ENCODE data around the gene TMBIM1.

The TMBIM1 gene

DNA sequence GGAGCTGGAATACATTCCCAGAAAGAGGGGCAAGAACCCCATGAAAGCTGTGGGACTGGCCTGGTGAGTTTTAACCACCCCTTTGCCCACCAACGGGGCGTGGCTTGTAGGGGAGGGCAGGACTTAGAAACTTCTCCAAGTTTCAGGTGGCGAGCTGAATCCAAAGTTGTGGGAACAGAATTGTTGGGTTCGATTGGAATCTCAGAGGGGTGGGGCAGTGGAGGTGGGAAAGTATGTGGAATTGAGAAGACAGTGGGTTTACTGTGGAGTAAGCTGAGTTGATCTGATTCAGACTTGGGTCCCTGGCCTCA lies 20.9 kb downstream of the TMBIM1 start:
- no peak for FAIRE-seq

DNA sequence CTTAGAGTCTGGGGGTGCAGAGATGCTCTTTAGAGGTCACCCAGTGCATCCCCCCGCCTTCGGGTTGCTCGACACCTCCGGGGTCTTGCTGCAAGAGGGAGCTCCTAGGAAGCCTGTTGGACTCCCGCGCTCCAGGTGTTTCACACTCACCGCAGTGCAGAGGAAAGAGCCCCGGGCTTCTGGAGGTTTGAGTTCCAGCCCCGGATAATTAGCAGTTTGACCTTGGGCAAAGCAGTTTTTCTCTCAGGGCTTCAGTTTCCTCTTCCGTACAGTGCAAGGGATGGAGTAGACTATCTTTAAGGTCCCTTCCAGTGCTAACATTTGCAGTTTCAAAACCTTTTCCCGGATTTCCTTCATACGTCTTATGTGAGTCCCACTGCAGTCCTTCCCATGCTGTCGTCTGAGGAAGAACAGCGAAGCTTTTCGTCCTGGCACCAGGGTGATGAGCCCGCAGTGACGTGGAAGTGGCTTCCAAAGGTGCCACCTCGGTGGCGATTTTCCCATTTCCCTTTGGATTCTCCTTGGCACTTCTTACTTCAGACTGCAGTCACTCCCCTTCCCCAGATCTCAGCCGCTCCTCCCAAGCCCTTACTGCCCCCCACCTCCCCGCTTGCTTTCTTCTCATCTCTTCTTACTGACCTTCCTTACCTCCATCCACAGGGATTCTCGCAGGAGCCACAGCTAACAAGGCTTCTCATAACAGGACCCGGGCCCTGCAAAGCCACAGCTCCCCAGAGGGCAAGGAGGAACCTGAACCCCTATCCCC lies 21.4 kb downstream of the TMBIM1 start:
- FAIRE-seq: no peak

DNA sequence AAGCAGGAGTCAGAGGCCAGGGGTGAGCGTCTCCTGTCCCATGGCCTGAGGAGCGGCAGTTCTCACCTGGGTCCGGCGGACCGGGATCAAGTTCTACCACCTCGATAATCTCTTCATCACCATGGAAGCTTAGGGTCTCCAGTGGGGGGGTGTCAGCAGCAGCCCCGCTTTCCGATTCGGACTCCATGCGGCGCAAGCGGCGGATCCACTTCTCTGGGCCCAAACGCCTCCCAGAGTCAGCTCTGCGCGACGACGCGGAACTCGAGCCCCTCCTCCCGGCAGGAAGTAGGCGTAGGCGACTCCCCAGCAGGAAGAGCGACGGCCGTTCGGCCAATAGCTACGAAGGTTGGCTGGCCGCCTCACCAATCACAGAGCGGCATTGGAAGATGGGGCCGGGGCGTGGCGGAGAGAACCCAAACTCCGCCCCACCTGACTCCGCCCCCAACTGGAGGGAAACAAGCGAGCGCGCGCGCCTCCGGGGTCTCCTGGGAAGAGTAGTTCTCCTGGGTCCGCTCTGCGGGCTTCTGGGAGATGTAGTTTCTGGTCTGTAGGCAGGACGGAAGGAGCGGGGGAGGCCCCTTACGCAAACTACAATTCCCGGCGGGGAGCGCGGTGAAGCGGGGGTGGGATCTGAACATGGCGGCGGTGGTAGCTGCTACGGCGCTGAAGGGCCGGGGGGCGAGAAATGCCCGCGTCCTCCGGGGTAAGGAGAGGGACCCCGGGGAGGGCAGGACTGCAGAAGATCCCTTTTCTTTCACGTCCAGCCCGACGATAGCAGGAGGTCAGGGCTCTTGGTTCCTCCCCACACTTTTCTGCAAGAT lies 22.2 kb downstream of the TMBIM1 start, which contains the start of the genes AAMP and PNKD:
Gene AAMP (minus strand): TSS at position 238 of the 821 bp plus-strand sequence. CDS start 51 bp downstream, at position 187.
Gene PNKD (plus strand): TSS at position 620 of the 821 bp plus-strand sequence. CDS start 17 bp downstream, at position 637.
- peak; percentile 99 for FAIRE-seq

DNA sequence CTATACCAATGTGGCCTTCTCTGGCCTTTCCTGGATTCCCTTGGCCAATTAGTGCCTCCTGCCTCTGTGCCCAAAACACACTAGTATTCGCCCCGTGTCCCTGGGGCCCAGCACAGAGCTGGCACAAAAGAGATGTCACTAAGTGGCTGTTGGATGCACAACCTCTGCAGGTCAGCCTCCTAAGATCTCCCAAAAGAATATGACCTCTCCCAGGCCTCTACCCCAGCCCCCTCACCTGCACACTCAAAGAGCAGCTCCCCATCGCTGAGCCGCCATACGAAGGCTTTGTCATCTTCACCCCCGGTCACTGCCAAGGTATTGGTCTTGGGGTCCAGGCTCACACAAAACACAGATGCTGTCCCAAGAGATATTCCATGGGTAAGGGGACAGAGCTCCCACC lies 25.0 kb downstream of the TMBIM1 start:
- no peak for FAIRE-seq

DNA sequence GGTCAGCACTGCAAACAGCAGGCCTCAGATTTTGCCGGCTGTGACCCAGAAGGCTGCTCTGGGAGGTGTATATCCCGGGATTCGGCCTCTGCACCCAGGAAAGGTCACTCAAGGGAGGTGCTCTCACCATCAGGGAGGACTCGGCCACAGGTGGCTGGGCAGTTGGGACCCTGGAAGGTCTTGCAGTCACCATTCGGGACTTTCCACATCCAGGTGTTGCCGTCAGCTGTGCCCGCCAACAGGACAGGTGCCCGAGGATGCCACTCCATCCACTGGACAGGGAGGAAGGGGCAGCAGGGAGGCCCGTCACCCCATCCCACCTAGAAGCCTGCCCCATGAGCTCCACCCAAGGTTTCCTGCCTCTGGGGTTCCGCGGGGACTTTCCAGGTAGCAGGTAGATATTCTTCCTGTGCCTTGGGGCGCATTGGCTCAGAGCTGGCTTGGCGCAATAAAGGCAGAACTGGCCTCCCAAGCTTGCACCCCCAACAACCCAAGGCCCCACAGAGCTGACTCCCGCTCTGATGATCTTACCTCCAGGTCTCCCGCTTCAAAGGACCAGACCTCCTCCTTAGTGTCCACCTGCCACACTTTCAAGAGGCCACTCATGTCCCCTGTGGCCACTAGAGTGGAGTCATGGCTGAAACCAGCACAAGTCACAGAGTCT lies 25.9 kb downstream of the TMBIM1 start:
- FAIRE-seq: no peak

DNA sequence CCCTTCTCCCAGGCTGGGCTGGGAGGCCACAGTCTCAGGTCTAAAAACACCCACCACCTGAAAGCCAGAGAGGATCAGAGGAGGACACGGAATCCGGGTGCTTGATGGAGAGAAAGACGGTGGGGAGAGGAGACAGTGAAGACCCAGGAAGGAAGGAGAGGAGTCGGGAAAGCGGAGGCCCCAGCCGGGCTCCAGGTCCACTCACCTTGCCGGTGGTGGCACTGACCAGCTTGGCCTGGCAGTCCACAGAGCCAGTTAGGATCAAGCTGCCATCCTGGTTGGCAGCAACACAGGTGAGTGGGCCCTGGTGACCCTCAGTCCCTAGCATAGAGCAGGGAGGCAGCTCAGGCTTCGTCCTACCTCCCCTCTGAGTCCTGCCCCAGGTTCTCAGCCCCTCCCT lies 26.7 kb downstream of the TMBIM1 start:
- no peak for FAIRE-seq

DNA sequence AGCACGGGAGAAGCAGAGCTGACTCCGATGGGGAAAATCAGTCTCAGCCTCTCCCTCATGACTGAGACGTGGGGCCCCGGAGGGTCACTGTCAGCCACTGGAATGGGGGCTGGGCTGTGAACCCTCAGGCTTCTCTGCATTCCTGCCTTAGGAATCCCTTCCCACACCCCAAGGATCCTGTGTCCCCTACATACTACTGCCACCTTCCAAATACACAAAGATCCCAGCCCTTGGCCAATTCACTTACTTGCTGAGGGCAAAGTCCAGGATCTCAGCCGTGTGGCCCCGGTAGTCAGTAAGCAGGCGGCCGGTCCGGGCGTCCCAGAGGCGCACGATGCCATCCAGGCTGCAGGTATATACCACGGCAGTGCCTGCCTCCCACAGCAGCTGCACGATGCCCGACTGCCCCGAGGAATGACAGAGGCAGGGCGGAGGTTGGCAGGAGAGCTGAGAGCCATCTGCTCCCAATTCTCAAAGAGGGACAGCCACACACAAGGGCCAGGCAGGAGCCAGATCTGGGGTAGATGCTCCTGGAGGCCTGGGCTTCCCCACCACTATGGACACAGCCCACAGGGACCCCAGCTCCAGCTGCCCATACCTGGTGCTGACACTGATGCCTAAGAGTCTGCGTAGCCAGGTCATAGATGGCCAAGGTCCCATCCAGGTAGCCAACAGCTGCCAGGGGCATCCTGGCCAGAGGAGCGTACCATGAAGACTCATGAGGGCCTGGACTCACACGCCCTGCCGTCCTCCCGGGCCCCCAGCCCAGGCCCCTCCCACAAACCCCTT lies 27.3 kb downstream of the TMBIM1 start:
- no peak for FAIRE-seq

DNA sequence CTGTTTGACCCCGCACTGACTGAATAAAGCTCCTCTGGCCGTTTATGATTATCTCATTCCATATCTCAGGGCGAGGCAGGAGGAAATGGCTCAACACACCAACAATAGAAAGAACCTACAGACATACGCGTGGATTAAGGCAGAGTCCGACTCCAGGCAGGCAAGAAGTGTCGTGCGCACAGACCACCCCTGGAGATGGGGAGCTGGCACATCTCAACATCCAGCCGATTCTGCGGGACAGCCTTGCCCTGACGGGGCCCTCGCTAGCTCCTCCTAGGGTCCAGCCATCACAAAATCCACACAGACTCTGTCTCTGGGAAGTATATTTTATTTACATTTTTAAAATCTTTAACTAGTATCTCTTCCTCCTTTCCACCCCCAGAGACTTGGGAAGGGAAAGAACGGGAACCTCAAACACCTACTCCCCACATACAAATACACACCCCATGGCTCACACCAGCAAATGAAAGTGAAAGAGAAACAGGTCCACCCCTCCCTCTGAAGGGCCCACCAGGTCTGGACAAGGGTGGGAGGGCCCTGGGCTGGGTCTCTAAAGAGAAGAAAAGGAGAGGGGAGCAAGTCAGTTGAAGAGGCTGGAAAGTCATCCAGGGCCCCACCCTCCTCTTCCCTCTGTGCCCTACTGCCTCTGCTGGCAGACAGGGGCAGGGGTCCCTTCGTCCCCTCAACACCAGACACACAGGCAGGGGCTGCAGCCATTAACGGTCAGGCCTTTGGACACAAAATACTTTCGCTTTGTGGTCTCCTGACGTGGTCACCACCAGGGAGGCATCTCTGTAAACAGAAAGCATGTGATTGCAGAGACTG lies 28.3 kb downstream of the TMBIM1 start:
- no peak for FAIRE-seq

GRCh38 chr2:218262631-218263586 lies 29.4 kb downstream of the TMBIM1 start:
- FAIRE-seq: no peak

- no peak for FAIRE-seq
Measured at GRCh38 chr2:218262237-218262600, 30.1 kb downstream of the TMBIM1 start.

DNA sequence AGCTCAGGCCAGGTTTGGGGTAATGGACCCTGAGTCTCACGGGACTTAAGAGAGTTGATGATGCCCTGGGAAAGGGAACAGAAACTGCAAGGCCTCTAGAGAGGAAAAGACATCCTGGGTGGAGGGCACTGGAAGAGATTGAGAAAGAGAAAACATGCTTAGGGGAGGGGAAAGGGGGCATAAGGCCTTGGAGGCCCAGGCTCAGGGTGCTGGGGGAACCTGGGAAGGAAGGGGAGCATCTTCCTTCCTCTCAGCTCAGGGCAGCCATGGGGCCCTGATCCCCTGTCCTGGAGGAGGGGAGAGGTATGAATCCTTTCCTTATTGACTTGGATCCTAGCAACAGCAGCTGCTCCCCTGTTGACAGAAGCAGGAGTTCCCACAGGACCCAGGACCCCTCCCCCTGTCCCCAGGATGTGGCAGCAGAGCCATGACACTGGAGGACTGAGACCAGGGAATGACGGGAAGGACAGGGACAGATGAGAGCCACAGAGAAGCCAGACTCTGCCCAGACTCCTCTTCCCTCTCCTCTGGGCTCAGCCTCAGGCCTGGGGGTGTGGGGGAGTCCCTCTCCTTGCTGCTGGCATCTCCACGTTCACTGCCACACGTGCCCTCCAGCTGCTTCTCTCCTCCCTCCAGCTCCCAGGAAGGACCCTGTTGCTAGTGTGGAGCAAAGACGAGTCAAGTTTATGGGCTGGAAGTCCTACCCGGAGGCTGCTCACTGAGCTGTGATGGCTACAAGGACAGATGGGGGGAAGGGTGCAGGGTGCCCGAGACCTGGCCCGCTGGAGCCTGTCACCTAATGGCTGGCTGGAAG lies 30.7 kb downstream of the TMBIM1 start:
- no peak for FAIRE-seq

DNA sequence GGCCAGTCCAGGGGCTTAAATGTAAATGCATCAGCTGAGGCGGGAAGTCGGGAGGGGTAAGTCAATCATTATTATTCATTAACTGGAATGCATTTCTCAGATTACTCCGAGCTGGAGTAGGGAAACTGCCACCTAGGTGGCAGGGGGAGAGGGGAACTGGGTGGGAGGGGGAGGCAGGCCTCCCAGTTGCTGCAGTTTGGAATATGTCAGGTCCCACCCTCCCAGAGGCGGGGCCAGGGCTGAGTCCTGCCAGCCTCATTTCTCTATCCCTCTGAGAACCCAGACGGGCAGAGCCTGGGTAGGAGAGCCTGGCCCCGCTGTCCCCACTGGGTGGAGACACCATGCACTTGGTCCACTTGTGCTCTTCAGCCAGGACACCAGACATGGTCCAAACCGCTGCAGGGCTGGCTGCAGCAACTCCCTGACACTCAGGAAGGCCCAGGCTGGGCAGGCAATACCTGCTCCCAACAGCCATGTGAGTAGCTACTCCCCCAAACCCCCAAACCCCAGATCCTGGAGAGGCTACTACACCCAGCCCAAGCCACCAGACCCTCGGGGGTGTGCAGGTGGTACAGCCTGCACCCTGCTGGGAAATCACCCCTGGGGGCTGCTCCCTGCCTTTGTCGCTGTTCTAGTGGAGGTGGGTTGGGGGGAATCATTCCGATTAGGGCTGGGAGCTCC lies 31.4 kb downstream of the TMBIM1 start, which contains the start of gene GPBAR1:
Gene GPBAR1 (plus strand): TSS at position 274 of the 681 bp plus-strand sequence. CDS start 1,710 bp downstream, outside the sequence.
- no peak for FAIRE-seq

DNA sequence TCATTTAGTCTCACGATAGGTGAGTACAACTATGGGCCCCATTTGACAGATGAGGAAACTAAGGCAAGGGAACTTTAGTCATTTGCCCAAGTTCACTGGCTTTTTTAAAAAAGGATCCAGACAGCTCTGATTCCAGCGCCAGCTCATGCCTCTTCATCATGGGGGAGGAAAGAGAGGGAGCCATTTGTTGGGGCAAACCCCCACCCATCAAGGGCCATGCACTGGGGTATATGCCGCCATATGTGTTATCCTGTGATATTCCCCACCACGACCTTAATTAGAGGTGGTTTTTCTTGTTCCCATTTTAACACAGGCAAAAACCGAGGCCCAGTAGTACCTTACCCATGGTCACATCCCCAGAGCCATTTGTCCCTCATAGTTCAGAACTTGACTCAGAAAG lies 32.1 kb downstream of the TMBIM1 start:
- no peak for FAIRE-seq

- no peak for FAIRE-seq
Measured at GRCh38 chr2:218259099-218259961, 33.0 kb downstream of the TMBIM1 start.

DNA sequence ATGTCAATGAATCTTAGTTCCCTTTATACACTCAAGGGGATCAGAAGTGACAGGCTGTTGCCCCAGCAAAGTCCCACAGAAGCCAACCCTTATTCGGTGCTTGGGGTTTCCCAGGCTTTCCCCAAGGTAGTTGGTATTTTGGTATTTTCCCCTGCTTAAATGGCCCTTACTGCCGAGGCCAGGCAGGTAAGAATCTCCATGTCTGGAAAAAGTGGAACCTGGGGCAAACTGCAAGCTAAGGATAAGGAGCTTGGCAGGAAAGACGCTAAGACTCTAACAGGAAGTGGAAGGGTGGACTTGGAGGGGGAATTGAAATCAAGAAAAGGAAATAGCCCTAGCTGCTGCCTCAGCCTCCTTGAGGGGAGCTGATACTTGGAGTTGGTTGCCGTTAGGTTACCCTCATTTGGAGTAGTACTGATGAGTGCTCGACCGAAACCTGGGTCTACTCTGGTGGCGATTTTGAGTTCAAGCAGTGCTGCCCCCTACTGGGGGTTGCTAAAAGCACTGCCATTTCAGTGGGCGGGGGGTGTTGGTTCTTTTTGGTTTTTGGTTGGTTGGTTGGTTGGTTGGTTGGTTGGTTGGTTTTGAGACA lies 34.8 kb downstream of the TMBIM1 start:
- no peak for FAIRE-seq

- no peak for FAIRE-seq
Measured at GRCh38 chr2:218256612-218257350, 35.5 kb downstream of the TMBIM1 start.

- FAIRE-seq: no peak
Measured at GRCh38 chr2:218255446-218255845, 36.9 kb downstream of the TMBIM1 start.

All from A204.1 (cell line).